NOMO-1 (cell line): ENCODE data around the gene ZNF112.
"Not testable (repeated sequence)": the region's sequence is repeated elsewhere in the genome, so short reads cannot be mapped to it uniquely, and the experiment has no call there.

Experiments used
- DNase-seq, 2 experiments: peaks; one replicate each; lab custom pipeline; 2025; ENCODE audit not compliant: unreplicated experiment in 2 of 2; lab: John Stamatoyannopoulos, UW

ZNF112 gene

DNA sequence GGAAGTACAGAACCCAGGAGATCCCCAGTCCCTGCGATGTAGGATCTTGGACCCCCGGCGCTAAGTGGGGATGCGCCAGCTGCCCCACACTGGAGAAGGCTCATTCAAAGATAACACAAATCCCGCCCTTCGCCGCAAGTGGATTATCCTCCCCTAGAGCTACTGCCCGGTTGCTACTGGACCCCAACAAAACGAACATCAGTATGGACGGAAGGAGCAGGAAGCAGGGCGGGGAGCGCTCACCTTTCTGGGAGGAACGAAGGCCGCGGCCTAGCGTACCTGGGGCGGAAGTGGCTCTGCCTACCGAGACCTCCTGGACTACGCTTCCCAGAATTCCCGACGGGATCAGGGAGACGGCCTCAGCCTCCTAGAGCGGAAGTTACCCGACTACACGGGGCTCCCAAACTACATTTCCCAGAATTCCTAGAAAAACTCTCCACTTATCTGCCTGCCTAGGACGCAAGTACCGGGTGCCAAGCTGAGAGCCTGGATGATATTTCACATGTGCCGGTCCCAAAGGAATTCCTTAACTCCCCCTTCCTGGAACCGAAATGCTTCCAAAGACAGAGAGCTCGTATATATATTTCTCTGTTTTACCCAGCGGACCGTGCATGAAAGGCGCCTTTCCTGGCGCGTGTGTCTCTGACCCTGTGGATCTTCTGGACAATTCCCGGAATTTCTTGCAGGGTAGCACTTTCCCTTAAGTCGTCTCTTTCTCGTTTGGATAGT lies at the start of gene ZNF112:
Gene ZNF112, minus strand, starts transcription at position 298 of the 729 bp plus-strand sequence. CDS start 16,141 bp downstream, outside the sequence.
- DNase-seq = no peak

DNA sequence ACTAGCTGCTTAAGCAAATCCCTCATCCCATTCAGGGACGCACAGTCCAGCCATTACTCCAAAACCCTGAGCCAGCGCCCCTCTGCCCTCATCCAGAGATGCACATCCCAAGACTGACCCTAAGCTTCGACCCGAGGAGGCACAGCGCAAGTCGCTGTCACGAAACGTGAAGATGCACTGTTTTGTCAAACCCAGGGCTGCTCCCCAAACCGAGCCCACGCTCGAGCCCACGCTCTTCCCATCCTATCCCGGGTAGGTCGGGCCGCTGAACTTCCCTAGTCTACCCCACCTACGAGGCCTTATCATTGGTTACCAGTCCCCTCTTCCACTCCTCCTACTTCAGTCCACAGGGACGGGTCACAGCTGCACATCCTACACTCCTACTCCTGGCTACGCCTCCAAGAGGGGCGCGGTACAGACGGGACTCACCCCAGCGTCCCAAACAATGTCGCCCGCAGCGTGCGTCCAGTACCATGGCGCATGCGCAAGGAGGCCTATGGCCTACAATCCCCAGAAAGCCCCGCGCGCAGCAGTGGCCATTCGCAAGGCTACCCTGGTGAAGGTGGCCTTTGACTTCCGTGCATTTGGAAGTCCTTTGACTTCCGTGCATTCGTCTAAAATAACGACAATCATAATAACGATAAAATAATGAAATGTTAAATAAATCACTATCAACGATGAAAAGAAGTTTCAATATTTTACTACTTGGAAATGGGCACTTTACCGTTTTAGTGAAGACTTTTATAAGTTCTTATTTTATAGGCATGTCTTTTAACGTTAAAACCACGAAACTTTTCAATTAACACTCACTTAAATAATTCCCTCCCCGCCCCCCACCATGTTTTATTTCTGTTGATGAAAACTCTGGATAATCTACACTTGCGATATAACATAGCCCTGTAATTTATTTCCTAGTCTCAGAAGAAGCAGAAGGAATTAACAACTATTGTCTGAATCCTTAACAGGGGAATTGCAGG lies 44.9 kb upstream of the ZNF112 start, which contains the start of gene ZNF285:
Gene ZNF285, minus strand, starts transcription at position 470 of the 977 bp plus-strand sequence. CDS start 4,395 bp downstream, outside the sequence.
- no peak for DNase-seq

DNA sequence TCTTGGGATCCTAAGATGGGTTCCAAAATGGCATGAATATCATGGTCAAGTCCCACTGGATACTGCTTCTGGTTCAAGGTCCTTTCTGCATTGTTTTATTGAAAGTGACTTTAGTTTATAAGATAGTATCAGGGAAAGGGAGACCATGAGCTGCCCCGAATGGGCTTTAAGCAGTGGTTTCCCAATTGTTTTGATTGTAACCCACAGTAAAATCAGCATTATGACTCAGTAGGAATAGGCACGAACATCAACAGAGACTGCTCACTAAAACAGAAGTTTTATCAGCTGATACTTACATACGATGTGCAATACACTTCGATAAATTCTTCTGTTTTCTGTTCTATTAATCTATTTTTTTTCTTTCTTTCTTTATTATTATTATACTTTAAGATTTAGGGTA lies 32.8 kb upstream of the ZNF112 start:
- DNase-seq = not testable (repeated sequence)

DNA sequence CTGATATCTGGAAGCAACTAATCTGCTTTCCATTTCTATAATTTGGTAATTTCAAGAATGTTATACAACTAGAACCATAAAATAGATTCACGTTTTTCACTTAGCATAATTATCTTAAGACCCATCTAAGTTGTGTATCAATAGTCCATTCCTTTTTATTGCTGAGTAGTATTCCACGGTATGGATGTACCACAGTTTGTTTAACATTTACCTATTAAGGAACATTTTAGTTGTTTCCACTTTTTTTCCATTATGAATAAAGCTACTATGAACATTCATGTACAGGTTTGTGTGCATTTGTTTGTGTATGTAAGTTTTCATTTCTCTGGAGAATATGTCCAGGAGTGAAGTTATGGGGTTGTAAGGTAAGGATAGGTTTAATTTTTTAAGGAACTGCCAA lies 18.3 kb upstream of the ZNF112 start:
- DNase-seq = no peak

DNA sequence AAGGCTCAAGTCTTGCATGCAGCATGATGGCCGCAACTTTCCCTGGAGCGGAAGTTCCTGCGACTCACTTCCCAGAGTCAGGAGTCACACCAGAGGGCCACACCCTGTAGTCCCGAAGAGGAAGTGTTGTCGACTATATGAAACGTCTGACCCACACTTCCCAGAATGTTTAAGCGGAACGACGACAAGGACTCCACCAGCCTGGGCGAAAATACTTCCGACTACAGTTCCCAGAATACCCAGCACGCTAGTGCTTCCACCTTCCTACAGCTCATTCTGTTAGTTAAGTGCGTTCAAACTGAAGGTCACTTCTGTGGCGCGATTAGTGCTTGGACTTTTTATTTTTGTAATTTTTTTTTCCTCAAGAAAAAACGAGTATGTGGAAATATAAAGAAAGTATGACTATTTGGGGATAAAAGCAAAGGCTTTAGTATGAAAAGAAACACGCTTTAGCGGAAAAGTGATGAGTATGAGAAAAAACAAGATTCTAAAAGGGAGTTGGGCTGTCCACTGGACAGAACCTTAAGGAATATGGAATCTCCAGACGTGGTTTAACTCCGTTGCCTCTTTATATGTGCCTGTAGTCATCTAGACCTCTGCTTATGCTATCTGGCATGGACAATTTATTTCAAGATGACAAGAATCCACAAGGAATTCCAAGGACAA lies 15.5 kb upstream of the ZNF112 start:
- no peak for DNase-seq

DNA sequence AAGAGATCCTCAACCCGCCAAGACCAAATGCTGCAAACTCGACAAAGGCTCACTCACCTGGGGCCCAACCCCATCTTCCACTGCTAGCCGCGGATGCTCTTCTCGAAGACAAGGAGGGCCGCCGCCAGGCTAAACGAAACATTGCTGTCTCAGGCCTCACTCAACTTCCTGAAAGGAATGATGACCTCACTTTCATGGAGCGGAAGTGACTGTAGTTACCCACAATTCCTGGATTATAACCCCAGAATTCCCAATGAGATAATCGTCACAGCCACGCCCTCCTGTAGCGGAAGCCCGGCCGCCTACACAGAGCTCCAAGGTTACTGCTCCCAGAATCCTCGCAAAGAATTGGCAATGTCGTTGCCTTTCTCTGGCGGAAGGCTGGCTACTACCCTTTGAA lies 10.5 kb upstream of the ZNF112 start:
- no peak for DNase-seq

DNA sequence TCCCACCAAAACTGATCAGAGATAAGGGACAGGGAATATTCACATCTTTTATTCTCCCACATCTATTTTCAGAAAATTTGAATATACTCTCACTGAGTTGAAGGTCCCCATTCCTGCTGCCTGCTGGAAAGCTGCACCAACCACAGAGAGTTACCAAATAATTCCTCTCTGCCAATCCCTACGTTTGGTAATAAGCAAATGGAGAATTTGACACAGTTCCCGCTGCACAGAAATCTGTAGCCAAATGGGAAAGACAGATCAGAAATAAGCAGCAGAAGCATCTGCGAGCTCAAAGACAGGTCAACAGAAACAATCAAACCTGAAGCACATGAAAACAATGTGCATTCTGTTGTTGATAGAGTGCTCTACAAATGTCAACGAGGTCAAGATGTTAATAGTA lies 9.9 kb downstream of the ZNF112 start:
- DNase-seq = no peak

DNA sequence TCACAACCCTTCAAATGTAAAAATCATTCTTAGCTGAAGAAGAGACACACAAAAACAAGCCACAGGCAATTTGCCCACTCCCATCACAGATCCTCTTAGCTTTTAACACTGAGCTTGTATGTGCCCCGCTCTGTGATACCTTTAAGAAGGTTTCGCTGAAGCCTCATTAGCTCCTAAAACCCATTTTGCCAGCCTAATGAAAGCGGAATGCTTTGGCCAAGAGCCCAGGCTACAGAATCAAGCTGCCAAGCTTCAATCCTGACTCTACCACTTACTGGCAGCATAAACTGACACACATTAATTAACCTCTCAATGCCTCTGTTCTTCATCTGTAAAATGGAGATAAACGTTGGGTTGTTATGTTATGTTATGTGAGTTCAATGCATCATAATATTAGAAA lies 10.5 kb downstream of the ZNF112 start:
- DNase-seq = no peak

DNA sequence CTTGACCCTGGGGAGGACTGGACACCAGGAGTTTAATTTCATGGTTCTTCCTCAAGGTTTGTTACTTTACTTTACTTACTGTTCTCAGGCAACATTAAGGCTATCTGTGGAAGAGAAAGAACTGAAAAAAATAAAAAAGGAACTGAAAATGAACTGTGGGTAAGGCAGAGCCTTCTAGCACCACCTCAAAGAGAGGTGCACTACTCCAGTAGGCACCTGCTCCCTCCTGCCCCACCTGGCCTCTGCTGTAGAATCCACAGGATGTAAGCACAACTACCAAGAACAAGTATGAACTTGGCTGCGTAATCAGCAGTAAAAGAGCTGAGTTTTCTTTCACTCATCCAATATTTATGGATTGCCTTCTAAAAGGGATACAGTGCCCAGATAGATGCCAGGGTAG lies 12.2 kb downstream of the ZNF112 start:
- DNase-seq = no peak

DNA sequence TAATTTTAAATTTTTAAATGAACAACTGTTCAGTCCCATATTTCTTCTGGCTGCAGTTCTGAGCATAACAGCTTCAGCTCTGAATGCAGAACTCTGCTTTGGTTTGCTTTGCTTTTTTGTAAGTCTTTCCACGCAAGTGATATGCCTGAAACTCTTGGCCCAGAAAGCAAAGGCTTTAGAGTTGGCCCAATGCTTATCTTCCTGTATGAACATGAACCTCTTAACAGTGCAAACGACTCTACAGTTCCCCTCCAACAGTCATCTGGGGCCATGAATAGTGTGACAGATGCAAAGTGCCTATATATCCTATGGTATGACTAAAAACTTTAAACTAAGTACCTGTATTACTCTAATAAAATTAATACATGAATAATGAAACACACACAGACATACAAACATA lies 14.7 kb downstream of the ZNF112 start:
- no peak for DNase-seq

DNA sequence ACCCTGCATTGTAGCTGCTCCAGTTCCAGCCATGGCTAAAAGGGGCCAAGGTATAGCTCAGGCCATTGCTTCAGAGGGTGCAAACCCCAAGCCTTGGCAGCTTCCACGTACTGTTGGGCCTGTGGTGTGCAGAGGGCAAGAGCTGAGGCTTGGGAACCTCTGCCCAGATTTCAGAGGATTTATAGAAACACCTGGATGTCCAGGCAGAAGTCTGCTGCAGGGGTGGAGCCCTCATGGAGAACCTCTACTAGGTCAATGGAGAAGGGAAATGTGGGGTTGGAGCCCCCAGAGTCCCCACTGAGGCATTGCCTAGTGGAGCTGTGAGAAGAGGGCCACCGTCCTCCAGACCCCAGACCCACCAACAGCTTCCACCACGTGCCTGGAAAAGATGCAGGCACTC lies 21.8 kb downstream of the ZNF112 start:
- not testable (repeated sequence) for DNase-seq

DNA sequence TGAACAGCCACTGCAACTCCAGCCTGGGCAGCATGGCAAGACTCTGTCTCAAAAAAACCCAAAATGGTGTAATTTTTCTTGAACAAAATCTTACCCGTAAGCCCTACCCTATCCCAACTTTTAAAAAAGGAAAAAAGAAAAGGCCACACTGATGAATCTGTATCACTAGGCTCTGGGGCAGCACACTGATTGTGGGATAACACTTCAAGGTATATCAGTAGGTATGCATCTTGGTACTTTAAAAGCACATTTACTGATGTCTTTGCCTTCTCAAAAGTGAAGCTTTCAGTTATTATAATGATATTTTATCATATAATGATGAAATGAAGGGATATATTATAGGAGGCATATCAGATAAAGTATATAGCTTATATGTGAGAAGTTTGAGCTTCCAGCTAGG lies 24.3 kb downstream of the ZNF112 start:
- no peak for DNase-seq

DNA sequence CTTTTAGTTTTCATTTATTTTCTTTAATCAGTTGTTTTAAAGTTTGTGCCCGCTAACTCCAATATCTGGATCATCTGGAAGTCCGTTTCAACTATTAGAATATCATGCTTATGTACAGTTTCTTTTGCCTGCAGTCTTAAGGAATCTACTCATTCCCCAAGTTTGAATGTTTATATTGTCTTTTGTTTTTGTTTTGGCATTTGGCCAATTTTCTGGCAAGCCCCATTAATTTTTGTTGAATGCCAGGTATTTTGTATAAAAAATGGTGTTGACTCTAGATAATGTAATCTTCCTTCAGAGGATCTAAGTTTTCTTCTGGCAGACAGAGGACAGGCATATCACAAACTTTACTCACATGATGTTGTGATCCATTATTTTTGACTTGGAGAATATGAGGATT lies 40.6 kb downstream of the ZNF112 start:
- DNase-seq = no peak

DNA sequence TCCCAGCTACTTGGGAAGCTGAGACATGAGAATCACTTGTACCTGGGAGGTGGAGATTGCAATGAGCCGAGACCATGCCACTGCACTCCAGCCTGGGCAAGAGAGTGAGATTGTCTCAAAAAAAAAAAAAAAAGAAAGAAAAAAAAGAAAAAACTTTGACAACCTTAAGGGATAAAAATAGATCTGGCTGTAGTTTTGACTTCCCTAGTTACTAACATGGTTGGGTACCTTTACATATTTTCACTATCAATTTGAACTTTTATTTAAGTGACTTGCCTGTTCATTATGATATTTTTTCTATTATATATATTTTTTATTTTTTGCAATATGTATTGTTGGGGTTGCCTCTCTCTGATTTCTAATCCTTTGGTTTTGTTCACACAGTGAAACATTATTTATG lies 43.2 kb downstream of the ZNF112 start:
- DNase-seq = no peak

DNA sequence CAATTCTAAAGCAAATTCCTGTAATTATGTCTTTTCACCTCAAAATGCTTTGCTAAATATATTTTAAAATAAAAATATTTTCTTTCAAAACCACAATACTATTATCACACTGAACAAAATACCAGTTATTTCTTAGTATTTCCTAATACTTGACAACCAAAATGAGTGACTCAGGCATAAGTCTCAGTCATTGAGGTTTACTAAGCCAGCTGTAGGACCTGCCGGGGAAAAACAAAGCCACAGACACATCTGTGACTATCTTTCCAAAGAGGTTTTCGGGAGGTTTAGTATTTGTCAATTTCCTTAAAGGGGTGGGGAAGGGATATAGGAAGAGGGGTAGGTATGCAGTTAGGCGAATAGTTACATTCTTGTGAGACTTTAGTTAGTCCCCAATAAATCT lies 48.5 kb downstream of the ZNF112 start:
- no peak for DNase-seq

DNA sequence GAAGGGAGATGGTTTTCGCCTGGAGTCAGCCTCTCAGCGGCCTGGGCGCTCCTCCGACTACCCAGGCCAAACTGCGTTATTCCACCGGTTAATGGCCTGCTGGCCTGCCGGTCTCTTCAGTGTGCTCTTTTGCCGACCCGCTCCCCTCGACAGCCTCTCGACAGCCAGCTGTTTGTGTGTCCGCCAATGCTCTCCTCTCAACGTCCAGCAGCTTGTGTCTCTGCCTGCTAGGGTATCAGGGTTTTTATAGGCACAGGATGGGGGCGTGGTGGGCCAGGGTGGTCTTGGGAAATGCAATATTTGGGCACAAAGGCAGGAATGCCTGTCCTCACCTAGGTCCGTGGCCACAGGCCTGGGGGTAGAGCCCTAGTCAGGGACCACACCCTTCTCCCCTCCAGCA lies 50.2 kb downstream of the ZNF112 start:
- DNase-seq = no peak

DNA sequence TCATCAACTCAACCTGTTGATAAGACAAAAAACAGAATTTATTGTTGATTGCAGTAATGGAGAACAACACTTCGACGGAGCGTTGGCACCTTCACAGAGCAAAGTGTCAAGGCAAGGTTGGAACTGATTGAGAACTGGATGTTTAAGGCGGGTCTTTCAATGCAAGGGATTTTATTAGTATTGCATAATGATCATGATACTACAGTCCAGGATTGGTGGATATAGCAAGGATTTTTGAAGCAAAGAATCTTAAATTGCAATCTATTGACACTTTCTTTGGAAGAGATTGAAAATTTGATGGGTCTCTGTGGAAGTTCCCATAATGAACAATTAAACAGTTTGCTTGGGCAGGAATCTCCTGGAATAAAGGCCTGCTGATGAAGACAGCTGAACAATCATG lies 51.0 kb downstream of the ZNF112 start:
- no peak for DNase-seq

DNA sequence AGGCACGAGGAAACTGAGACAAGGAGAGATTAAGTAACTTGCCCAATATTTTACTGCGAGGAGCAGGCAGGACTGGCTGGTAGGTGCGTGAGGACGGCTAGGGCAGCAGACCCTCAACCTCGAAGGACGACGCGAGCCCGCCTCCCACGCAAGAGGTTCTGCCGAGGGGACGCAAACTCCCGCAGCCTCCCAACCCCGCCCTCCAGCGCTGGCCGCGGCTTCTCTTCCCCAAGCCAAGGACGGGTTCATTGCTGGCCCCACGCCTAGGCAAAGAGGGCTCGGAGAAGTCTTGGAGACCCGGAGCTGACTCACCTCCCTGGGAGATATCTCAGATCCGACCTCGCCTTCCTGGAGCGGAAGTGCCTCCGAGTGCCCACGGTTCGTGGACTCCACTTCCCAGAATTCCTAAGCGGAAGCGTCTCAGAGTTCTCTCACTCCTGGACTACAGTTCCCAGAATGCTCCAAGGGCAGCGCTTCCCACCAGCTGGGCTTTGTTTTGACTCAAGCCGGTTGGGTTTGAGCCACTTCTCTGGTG lies 51.8 kb downstream of the ZNF112 start, which contains the start of gene ZNF235:
Gene ZNF235, minus strand, starts transcription at position 367 of the 535 bp plus-strand sequence. CDS start 1,621 bp downstream, outside the sequence.
- DNase-seq = peak; percentile 72 to 91

DNA sequence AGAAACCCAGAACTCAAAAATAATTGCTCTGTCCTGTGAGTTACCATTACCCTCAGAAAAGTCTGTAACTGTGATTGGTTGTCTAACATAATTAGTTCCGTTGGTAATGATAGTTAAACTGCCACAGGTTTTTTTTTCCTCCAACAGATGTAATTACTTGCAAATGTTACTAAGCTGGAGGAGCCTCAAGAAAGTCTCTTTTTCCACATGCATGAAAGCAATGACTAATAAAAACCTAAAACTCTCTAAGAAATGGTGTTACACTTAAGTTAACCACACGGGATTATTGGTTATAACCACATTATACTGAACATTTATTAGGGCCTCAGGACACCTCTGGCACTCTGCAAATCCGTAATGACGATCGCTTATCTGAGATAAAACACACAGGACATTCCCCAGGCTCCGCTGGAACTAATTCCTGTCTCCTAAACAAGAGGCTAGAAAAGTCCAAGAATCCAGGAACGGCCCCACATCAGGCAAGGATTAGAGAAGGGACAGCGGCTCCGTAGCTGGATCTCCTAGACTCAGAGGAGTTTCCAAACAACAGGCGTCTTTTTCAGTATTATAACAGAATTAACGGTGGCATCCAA lies 52.4 kb downstream of the ZNF112 start:
- peak in 1 of 2 experiments; percentile 19 for DNase-seq

DNA sequence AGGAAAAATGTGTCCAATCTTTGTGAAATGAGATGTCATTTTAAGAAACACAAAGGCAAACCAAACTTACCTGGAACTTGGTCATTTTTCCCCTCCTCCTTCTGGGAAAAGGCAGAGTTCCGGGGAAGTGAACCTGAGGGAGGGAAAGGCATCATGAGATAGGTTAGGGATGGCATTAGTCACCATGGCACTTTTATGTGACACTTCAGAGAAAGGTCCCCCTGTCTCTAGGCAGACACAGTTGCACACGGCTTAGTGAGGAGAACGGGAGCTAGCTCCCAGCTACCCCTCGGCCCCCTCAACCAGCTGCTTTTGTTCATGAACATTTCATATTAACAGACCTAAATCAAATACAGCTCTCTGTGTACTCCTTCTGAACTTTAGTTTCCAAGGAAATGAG lies 53.2 kb downstream of the ZNF112 start:
- no peak for DNase-seq
